Measurements from ENCODE around the gene ANTXR2. TPM values are rescaled to one million over a fixed set of nuclear protein-coding genes. Genes with fewer than 3 reads are reported as not detected.

The ANTXR2 gene
- total and polyA plus RNA-seq, 9 of the 15 experiments (the other 6 are each of a cell fraction or from before 2014, with no cell fraction given), result 10.1 to 83.8 (median 60.3) TPM

DNA sequence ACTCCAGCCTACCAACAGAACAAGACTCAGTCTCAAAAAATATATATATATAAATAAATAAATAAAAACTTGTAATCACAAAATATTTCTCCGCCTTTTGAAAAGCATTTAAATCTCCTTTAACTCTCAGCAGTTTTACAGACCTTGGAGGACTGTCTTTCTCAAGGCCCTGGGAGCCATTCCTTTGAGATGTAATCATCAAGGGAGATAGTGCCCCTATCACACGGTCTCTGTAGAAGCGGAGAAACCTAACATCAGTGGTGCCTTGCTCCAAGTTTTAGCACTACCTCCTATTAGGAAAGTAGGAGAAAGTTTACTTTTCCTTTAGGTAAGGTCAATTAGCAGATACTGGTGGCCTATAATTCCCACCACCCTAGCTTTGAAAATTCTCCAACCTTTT, 58.5 kb downstream of the ANTXR2 start (continued):
- TF ChIP-seq RCOR1 (IDR thresholded peaks at IDR 0.05; ENCODE audit: borderline replicate concordance in 1 of 2, low read depth in 2 of 2, low read length in 2 of 2), result no peak
- TF ChIP-seq, protein P1, sequence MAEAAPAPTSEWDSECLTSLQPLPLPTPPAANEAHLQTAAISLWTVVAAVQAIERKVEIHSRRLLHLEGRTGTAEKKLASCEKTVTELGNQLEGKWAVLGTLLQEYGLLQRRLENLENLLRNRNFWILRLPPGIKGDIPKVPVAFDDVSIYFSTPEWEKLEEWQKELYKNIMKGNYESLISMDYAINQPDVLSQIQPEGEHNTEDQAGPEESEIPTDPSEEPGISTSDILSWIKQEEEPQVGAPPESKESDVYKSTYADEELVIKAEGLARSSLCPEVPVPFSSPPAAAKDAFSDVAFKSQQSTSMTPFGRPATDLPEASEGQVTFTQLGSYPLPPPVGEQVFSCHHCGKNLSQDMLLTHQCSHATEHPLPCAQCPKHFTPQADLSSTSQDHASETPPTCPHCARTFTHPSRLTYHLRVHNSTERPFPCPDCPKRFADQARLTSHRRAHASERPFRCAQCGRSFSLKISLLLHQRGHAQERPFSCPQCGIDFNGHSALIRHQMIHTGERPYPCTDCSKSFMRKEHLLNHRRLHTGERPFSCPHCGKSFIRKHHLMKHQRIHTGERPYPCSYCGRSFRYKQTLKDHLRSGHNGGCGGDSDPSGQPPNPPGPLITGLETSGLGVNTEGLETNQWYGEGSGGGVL (CRISPR knock-in tag; IDR thresholded peaks at IDR 0.05), result no peak
- TF ChIP-seq NR2C2 (CRISPR knock-in tag; IDR thresholded peaks at IDR 0.05), result no peak
- TF ChIP-seq NR2C2 (tag; IDR thresholded peaks at IDR 0.05), result no peak

- no peak overlapping the region for H3K27ac ChIP-seq (ENCODE audit: extremely low read depth, low read depth, low read length)
- no peak for FAIRE-seq
- H3K36me3 ChIP-seq (ENCODE audit: control insufficient read depth, insufficient read depth, low read length), result peaks cover 60% of the 10 kb centered on the region; the same call in 2 of the 3 replicates
- no peak overlapping the region for H3K4me2 ChIP-seq (ENCODE audit: insufficient read depth, low read length)
- no TSS peak for BruUV-seq (replicated peaks)
- no peaks in the 10 kb centered on the region for H4K20me1 ChIP-seq (replicated peaks; ENCODE audit: control insufficient read depth, insufficient read depth, low read length)
- H3K9me3 ChIP-seq (replicated peaks; ENCODE audit: control insufficient read depth, insufficient read depth, low read depth, low read length), result no peaks in the 10 kb centered on the region
- no peak overlapping the region for H2AFZ ChIP-seq (ENCODE audit: low read depth, low read length)
- H3K79me2 ChIP-seq (ENCODE audit: control insufficient read depth, insufficient read depth, low read length), result no peaks in the 10 kb centered on the region
- in situ Hi-C loops (cut with MboI), result no loop called here
- peaks cover 0 to 20% of the 10 kb centered on the region in 2 experiments; a peak in 3 of 5 replicates for H3K4me1 ChIP-seq (replicated peaks in 1 of 2; ENCODE audit: control insufficient read depth in 2 of 2, insufficient read depth in 2 of 2, low read length in 2 of 2)
- CTCF ChIA-PET (ENCODE audit: low intra/inter-chr PET ratio), result no interaction called here
- no peak overlapping the region for H3K4me3 ChIP-seq
- no peaks in the 10 kb centered on the region for H3K27me3 ChIP-seq (ENCODE audit: control insufficient read depth in 2 of 2, insufficient read depth in 2 of 2, low read length in 2 of 2)
- ATAC-seq, result no peak
- TF ChIP-seq RB1 (IDR thresholded peaks at IDR 0.05; ENCODE audit: low read depth), result no peak
- no peak for TF ChIP-seq FUS (optimal IDR thresholded peaks at IDR 0.05; ENCODE audit: low read depth, low read length)
- TF ChIP-seq POLR2A (conservative IDR thresholded peaks at IDR 0.05), result no peak
- TF ChIP-seq, protein P2, sequence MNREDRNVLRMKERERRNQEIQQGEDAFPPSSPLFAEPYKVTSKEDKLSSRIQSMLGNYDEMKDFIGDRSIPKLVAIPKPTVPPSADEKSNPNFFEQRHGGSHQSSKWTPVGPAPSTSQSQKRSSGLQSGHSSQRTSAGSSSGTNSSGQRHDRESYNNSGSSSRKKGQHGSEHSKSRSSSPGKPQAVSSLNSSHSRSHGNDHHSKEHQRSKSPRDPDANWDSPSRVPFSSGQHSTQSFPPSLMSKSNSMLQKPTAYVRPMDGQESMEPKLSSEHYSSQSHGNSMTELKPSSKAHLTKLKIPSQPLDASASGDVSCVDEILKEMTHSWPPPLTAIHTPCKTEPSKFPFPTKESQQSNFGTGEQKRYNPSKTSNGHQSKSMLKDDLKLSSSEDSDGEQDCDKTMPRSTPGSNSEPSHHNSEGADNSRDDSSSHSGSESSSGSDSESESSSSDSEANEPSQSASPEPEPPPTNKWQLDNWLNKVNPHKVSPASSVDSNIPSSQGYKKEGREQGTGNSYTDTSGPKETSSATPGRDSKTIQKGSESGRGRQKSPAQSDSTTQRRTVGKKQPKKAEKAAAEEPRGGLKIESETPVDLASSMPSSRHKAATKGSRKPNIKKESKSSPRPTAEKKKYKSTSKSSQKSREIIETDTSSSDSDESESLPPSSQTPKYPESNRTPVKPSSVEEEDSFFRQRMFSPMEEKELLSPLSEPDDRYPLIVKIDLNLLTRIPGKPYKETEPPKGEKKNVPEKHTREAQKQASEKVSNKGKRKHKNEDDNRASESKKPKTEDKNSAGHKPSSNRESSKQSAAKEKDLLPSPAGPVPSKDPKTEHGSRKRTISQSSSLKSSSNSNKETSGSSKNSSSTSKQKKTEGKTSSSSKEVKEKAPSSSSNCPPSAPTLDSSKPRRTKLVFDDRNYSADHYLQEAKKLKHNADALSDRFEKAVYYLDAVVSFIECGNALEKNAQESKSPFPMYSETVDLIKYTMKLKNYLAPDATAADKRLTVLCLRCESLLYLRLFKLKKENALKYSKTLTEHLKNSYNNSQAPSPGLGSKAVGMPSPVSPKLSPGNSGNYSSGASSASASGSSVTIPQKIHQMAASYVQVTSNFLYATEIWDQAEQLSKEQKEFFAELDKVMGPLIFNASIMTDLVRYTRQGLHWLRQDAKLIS (CRISPR knock-in tag; IDR thresholded peaks at IDR 0.05), result no peak
- no peak for TF ChIP-seq ELF4 (CRISPR knock-in tag; IDR thresholded peaks at IDR 0.05)
- TF ChIP-seq ZSCAN32 (CRISPR knock-in tag; IDR thresholded peaks at IDR 0.05), result no peak
- no peak for TF ChIP-seq ZNF41 (CRISPR knock-in tag; conservative IDR thresholded peaks at IDR 0.05)
- TF ChIP-seq, protein P1 (CRISPR knock-in tag; IDR thresholded peaks at IDR 0.05), result no peak
- no peak overlapping the region for H3K9ac ChIP-seq (ENCODE audit: insufficient read depth in 1 of 2, low read depth in 2 of 2, low read length in 2 of 2)
- intact Hi-C loops (cut with micrococcal nuclease), result no loop called here
- no peak for DNase-seq (ENCODE audit: extremely low read depth in 1 of 4, low spot score in 3 of 4)
- 73% methylated on average over 1 of the region's 1 CpG for WGBS (ENCODE audit: insufficient coverage, low coverage, missing lambda C conversion rate)
- POLR2A ChIA-PET, result no interaction called here
- H3K9me1 ChIP-seq (ENCODE audit: control insufficient read depth, insufficient read depth, low read length), result no peaks in the 10 kb centered on the region
These were observed 60.7 kb downstream of the ANTXR2 start for GRCh38 chr4:80012291-80012690.

Data from K562 (cell line).